GM19455 (cell line): ENCODE measurements around the gene FADS1.

Source experiments
- ATAC-seq: cut with Tn5 transposase; IDR thresholded peaks from one replicate; pipeline ENCODE4 v1.9.1; 2021; ENCODE audit not compliant: unreplicated experiment

FADS1 gene

GRCh38 chr11:61778357-61778886, 38.4 kb downstream of the FADS1 start:
- ATAC-seq = no peak

- ATAC-seq = no peak
These were observed 39.3 kb downstream of the FADS1 start for GRCh38 chr11:61777234-61778090.

- no peak for ATAC-seq
These were observed 40.2 kb downstream of the FADS1 start for GRCh38 chr11:61776561-61777075.

- ATAC-seq = no peak
These were observed 40.9 kb downstream of the FADS1 start for GRCh38 chr11:61775606-61776554.

- ATAC-seq = no peak
These were observed 41.7 kb downstream of the FADS1 start for GRCh38 chr11:61775106-61775505.

GRCh38 chr11:61774411-61774810, 42.4 kb downstream of the FADS1 start:
- no peak for ATAC-seq

GRCh38 chr11:61773809-61774208, 43.0 kb downstream of the FADS1 start:
- ATAC-seq = no peak

GRCh38 chr11:61773356-61773755, 43.4 kb downstream of the FADS1 start:
- ATAC-seq = no peak

GRCh38 chr11:61771985-61772455, 44.8 kb downstream of the FADS1 start:
- no peak for ATAC-seq

- no peak for ATAC-seq
These were observed 45.5 kb downstream of the FADS1 start for GRCh38 chr11:61771195-61771894.

GRCh38 chr11:61769946-61770683, 46.7 kb downstream of the FADS1 start:
- ATAC-seq = no peak

- no peak for ATAC-seq
These were observed 47.5 kb downstream of the FADS1 start for GRCh38 chr11:61769169-61769920.

GRCh38 chr11:61768376-61769076, 48.3 kb downstream of the FADS1 start:
- no peak for ATAC-seq

GRCh38 chr11:61766353-61766841, 50.4 kb downstream of the FADS1 start:
- ATAC-seq = no peak

- ATAC-seq = no peak
These were observed 51.1 kb downstream of the FADS1 start for GRCh38 chr11:61765550-61766253.

GRCh38 chr11:61764606-61765260, 52.1 kb downstream of the FADS1 start:
- no peak for ATAC-seq

GRCh38 chr11:61763930-61764605, 52.7 kb downstream of the FADS1 start:
- ATAC-seq = no peak
